A673 (cell line): ENCODE data around the gene TBC1D4. TPM values are rescaled to one million over a fixed set of nuclear protein-coding genes. Genes with fewer than 3 reads are reported as not detected.
A peak's percentile ranks its signal among the peaks of the same experiment; 100 is the strongest.

Experiments used
- BruUV-seq: library from RNA; stranded (reverse); fragments of 400-500 nt; replicated peaks from 2 replicates; lab custom pipeline; 2021; lab: Mats Ljungman, UMichigan
- CTCF ChIA-PET: fragments of 300-600 bp; sonication (Branson Sonifier 250); formaldehyde crosslinking; loops from one replicate; lab custom pipeline; 2022; ENCODE audit warnings: antibody characterized with exemption; lab: Charles Lee
- POLR2A ChIA-PET: fragments of 300-600 bp; sonication (Branson Sonifier 250); formaldehyde crosslinking; loops from one replicate; lab custom pipeline; 2022; ENCODE audit warnings: antibody characterized with exemption; ENCODE audit not compliant: low non-redundant PET; lab: Charles Lee
- DNase-seq: peaks from one replicate; pipeline ENCODE4 v3.0.0-alpha.2; 2015; ENCODE audit warnings: low spot score
- H3K27ac ChIP-seq: fragments of 200-600 bp; sonication (generic); 2 replicates; pipeline ENCODE4 v1.5.1; 2016; ENCODE audit warnings: mixed run types, low read depth, mild to moderate bottlenecking, mixed read lengths, antibody characterized with exemption, low read length; ENCODE audit not compliant: poor library complexity, severe bottlenecking
- H3K27me3 ChIP-seq: fragments of 200-600 bp; sonication (generic); replicated peaks from 2 replicates; pipeline ENCODE4 v1.6.1; 2017; ENCODE audit warnings: mixed run types, low read depth, mild to moderate bottlenecking, mixed read lengths, antibody characterized with exemption, low read length; ENCODE audit not compliant: insufficient read depth, poor library complexity
- H3K36me3 ChIP-seq: fragments of 200-600 bp; sonication (generic); 2 replicates; pipeline ENCODE4 v1.6.1; 2016; ENCODE audit warnings: mixed run types, mild to moderate bottlenecking, mixed read lengths, antibody characterized with exemption, low read length; ENCODE audit not compliant: insufficient read depth, poor library complexity, severe bottlenecking
- H3K4me1 ChIP-seq: fragments of 200-600 bp; sonication (generic); 2 replicates; pipeline ENCODE4 v1.6.1; 2017; ENCODE audit warnings: mixed run types, mild to moderate bottlenecking, mixed read lengths, antibody characterized with exemption, low read length; ENCODE audit not compliant: insufficient read depth, poor library complexity, severe bottlenecking
- H3K4me3 ChIP-seq: fragments of 200-600 bp; sonication (generic); 2 replicates; pipeline ENCODE4 v1.5.1; 2016; ENCODE audit warnings: low read depth, mixed run types, mild to moderate bottlenecking, mixed read lengths, low read length; ENCODE audit not compliant: poor library complexity, severe bottlenecking
- H3K9me3 ChIP-seq: fragments of 200-600 bp; sonication (generic); 2 replicates; pipeline ENCODE4 v1.6.1; 2016; ENCODE audit warnings: mixed run types, low read depth, mild to moderate bottlenecking, mixed read lengths, antibody characterized with exemption, low read length; ENCODE audit not compliant: poor library complexity, severe bottlenecking
- CTCF ChIP-seq: fragments of 300-800, 200-600 bp; sonication (generic); conservative IDR thresholded peaks from 2 replicates; pipeline ENCODE4 v1.5.1; 2017; ENCODE audit warnings: low read depth, mild to moderate bottlenecking, antibody characterized with exemption, low read length, moderate library complexity, mixed read lengths
- EZH2 ChIP-seq: fragments of 200-600 bp; sonication (generic); IDR thresholded peaks from 2 replicates; pipeline ENCODE4 v1.6.1; 2017; ENCODE audit warnings: borderline replicate concordance, low read depth, mild to moderate bottlenecking, mixed read lengths, antibody characterized with exemption, low read length; ENCODE audit not compliant: poor library complexity, severe bottlenecking
- intact Hi-C: fragments of 100-400 bp; cut with micrococcal nuclease; formaldehyde crosslinking; loops from one replicate; pipeline ENCODE4 v1.10.0; 2022; ENCODE audit not compliant: unreplicated experiment
- total RNA-seq: library from RNA; stranded (reverse); gene quantifications from 2 replicates; pipeline ENCODE4 v1.2.3, GENCODE V29; 2021

TBC1D4 gene
- total RNA-seq, 1 experiment from 2014 or later = 9.8 TPM

GRCh38 chr13:75508002-75508548 lies 26.1 kb upstream of the TBC1D4 start:
- no TSS peak for BruUV-seq

GRCh38 chr13:75507027-75508001 lies 25.3 kb upstream of the TBC1D4 start:
- Histone ChIP-seq H3K27me3 (no peaks in the 10 kb centered on the region), H3K36me3 (no peaks in the 10 kb centered on the region), H3K9me3 (no peaks in the 10 kb centered on the region), H3K27ac (no peak overlapping the region), H3K4me1 (peaks cover 7% of the 10 kb centered on the region), H3K4me3 (no peak overlapping the region)
- ChIA-PET POLR2A (no interaction called here), CTCF (no interaction called here)
- BruUV-seq = no TSS peak
- no peak for TF ChIP-seq EZH2
- no peak for TF ChIP-seq CTCF
- intact Hi-C loops = no loop called here
- peak; percentile 10 for DNase-seq

More at GRCh38 chr13:75508002-75508548, 26.1 kb upstream of the TBC1D4 start:
- no peak overlapping the region for H3K27ac ChIP-seq
- no peaks in the 10 kb centered on the region for H3K9me3 ChIP-seq
- H3K36me3 ChIP-seq = no peaks in the 10 kb centered on the region
- peaks cover 7% of the 10 kb centered on the region for H3K4me1 ChIP-seq
- intact Hi-C loops = no loop called here
- H3K4me3 ChIP-seq = no peak overlapping the region
- TF ChIP-seq EZH2 (no peak), CTCF (no peak)
- ChIA-PET CTCF (no interaction called here), POLR2A (no interaction called here)
- H3K27me3 ChIP-seq = no peaks in the 10 kb centered on the region
- no peak for DNase-seq

GRCh38 chr13:75506018-75506417 lies 24.0 kb upstream of the TBC1D4 start:
- intact Hi-C loops = no loop called here
- no TSS peak for BruUV-seq
- no peaks in the 10 kb centered on the region for H3K27me3 ChIP-seq
- H3K36me3 ChIP-seq = no peaks in the 10 kb centered on the region
- no peak overlapping the region for H3K27ac ChIP-seq
- DNase-seq = no peak
- POLR2A ChIA-PET = interaction anchor here (0.5 kb wide), 1 partner anchor 39 kb away, joined by 8 read pairs; no protein-coding TSS in a partner anchor
- CTCF ChIA-PET = no interaction called here
- no peak for TF ChIP-seq CTCF
- TF ChIP-seq EZH2 = no peak
- H3K4me1 ChIP-seq = peaks cover 7% of the 10 kb centered on the region
- H3K4me3 ChIP-seq = no peak overlapping the region
- H3K9me3 ChIP-seq = no peaks in the 10 kb centered on the region
